Epithelial cell of prostate (primary cell): ENCODE results near the gene AGTPBP1.
A peak's percentile ranks its signal among the peaks of the same experiment; 100 is the strongest.
"Not testable (repeated sequence)": the region's sequence is repeated elsewhere in the genome, so short reads cannot be mapped to it uniquely, and the experiment has no call there.

ENCODE experiments used
- DNase-seq: peaks from one replicate; pipeline ENCODE4 v3.0.0-alpha.2; 2011; ENCODE audit warnings: low read depth, low spot score
- H3K27ac ChIP-seq: fragments of 450-650 bp; 2 replicates; pipeline ENCODE4 v1.5.1; 2017; ENCODE audit warnings: mild to moderate bottlenecking

Gene AGTPBP1, protein sequence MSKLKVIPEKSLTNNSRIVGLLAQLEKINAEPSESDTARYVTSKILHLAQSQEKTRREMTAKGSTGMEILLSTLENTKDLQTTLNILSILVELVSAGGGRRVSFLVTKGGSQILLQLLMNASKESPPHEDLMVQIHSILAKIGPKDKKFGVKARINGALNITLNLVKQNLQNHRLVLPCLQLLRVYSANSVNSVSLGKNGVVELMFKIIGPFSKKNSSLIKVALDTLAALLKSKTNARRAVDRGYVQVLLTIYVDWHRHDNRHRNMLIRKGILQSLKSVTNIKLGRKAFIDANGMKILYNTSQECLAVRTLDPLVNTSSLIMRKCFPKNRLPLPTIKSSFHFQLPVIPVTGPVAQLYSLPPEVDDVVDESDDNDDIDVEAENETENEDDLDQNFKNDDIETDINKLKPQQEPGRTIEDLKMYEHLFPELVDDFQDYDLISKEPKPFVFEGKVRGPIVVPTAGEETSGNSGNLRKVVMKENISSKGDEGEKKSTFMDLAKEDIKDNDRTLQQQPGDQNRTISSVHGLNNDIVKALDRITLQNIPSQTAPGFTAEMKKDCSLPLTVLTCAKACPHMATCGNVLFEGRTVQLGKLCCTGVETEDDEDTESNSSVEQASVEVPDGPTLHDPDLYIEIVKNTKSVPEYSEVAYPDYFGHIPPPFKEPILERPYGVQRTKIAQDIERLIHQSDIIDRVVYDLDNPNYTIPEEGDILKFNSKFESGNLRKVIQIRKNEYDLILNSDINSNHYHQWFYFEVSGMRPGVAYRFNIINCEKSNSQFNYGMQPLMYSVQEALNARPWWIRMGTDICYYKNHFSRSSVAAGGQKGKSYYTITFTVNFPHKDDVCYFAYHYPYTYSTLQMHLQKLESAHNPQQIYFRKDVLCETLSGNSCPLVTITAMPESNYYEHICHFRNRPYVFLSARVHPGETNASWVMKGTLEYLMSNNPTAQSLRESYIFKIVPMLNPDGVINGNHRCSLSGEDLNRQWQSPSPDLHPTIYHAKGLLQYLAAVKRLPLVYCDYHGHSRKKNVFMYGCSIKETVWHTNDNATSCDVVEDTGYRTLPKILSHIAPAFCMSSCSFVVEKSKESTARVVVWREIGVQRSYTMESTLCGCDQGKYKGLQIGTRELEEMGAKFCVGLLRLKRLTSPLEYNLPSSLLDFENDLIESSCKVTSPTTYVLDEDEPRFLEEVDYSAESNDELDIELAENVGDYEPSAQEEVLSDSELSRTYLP

DNA sequence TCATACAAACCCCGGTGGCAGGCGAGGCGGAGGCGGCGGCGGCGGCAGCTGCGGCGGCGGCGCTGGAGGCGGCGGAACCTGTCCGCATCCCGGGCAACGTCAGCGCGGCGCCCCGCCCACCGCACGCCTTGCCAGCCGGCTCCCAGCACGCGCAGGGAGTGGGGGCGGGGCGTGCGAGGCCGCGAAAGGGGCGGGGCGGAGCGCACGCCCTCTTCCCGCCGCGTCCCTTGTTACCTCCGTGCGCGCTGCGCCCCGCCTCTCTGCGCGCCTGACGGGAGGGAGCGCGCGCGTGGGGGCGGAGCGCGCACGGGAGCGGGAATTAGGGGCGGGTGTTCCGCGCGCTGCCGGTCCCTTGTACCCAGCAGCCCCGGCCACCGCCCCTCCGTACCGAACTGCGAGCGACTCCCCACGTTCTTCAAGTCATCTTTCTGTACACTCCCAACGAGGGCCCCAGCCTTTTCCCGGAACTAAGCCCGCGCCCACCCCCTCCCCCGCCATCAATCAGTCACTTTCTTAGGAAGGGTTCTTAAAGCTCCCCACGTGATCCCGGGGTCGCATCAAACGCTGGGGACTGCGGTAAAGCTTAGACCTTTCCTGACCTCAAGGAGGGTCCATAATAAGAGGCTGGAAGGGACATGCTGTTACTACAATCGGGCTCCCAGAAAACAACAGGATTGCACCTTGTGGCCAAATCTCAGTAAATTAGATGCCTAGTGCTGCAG is at the start of gene AGTPBP1:
AGTPBP1 (minus strand) TSS at position 80 of the 722 bp plus-strand sequence. CDS start 29,421 bp downstream, outside the sequence.
- peak; percentile 55 for DNase-seq
- H3K27ac ChIP-seq, result peak within 1 kb of the TSS; percentile 73

DNA sequence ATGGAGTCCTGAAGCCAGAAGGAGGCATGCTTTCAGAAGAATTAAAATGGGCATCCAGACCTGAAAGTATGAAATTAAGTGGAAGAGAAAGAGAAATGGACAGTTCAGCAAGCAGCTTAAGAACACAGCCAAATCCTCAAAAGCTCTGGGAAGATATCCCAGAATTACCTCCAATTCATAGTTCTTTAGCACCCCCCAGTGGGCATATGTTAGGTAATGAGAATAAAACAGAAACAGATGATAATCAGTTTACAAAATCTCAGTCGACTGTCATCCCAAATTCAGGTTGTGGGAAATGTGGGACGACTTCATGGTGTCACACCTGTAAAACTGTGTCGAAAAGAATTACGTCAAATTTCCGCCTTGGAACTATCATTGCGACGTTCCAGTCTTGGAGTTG is 44.4 kb upstream of the AGTPBP1 start:
- H3K27ac ChIP-seq, DNase-seq: not testable (repeated sequence)

DNA sequence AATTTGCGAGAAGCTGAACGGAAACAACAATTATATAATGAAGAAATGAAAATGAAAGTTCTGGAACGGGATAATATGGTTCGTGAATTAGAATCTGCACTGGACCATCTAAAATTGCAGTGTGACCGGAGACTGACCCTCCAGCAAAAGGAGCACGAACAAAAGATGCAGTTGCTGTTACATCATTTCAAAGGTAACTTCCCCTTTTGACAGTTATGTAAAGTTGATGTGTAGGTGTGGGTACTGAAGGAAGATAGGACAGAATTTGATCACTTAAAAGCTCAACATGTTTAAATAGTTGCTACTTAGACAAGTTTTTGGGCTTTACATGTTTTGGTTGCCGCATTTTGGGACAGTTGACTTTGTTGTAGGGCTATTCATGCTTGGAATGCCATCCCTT is 32.1 kb upstream of the AGTPBP1 start:
- not testable (repeated sequence) for DNase-seq, H3K27ac ChIP-seq

DNA sequence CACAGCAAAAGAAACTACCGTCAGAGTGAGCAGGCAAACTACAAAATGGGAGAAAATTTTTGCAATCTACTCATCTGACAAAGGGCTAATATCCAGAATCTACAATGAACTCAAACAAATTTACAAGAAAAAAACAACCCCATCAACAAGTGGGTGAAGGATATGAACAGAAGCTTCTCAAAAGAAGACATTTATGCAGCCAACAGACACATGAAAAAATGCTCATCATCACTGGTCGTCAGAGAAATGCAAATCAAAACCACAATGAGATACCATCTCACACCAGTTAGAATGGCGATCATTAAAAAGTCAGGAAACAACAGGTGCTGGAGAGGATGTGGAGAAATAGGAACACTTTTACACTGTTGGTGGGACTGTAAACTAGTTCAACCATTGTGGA is 20.0 kb upstream of the AGTPBP1 start:
- not testable (repeated sequence) for H3K27ac ChIP-seq

DNA sequence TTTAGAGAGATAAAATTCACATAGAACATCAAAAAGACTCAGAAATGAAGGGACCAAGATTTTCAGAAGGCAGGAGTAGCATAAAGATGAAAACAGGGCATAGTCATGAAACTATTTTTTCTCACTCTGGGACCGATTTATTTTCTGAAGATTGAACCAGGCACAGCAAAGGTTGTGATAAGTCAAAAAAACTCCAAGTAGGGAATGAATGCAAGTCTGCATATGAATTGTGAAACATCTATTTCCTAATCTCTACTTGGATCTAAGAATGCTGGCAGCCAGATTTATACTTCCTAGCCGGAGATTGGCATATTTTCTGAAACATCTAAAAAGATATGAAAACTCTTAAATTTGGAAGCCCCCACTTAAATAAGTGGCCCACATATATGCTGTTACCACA is 16.0 kb upstream of the AGTPBP1 start:
- not testable (repeated sequence) for H3K27ac ChIP-seq, DNase-seq

More for the DNA sequence above, 20.0 kb upstream of the AGTPBP1 start:
- not testable (repeated sequence) for DNase-seq

DNA sequence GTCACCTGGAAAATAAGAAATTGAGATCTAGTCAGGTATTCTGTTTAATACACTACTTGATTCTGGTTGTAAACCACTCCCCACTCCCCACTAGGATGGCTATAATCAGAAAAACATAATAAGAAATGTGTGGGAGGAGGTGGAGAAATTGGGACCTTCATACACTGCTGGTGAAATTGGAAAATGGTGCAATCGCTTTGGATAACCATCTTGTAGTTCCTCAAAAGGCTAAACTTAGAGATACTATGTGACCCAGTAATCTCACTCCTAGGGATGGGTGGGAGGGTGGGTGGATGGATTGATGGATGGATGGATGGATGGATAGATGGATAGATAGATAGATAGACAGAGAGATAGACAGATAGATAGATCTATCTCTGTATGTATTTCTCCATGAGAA is 14.5 kb upstream of the AGTPBP1 start:
- H3K27ac ChIP-seq, DNase-seq: not testable (repeated sequence)

DNA sequence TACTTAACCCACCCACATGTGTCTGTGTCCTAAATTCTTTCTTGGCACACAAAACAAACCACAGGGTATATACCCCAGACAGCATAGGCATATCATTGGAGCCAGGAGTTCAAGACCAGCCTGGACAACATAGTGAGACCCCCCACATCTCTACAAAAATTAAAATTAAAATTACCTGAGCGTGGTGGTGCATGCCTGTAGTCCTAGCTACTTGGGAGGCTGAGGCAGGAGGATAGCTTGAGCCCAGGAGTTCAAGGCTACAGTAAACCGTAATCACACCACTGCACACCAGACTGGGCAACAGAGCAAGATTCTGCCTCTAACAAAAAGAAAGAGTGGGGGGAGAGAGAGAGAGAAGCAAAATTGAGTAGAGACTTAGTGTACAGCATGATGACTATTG is 4.6 kb upstream of the AGTPBP1 start:
- DNase-seq, result no peak
- no peak overlapping the region for H3K27ac ChIP-seq

DNA sequence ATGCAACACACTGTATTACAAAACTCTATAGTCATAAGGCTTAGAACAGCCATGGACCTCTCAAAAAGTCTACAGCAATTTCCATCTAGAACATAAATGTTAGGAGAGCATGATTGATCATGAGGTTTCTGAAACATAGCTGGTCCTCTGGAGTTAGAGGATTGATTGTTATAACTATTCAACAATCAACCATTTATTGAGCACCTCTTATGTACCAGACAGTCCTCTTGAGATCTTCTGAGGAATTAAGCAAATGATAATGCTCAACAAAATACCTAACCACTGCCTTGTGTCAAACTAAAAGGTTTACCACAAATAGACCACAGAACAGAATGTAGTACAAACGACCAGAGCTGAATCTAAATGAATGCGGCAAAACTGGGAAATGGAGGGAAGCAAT is 3.4 kb upstream of the AGTPBP1 start:
- no peak for DNase-seq

DNA sequence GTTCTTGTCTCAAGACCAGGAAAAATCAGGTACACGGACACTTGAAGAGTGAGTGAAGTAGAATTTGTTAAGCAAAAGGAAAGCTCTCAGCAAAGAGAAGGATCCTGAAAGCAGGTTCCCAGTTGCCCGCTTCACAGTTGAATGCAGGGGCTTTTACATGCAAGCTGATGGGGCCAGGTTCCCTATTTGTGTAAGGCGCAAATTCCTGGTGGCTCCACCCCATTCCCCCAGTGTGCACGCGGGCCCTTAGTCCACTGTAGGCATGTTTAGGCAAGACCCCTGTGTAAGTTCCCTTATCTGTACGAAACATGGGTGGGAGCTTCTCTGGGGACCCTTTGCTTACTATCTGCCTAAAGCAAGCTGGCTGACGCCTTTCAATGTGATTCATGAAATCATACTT is 2.7 kb upstream of the AGTPBP1 start:
- DNase-seq, result no peak

More for the DNA sequence above, 3.4 kb upstream of the AGTPBP1 start:
- no peak overlapping the region for H3K27ac ChIP-seq

DNA sequence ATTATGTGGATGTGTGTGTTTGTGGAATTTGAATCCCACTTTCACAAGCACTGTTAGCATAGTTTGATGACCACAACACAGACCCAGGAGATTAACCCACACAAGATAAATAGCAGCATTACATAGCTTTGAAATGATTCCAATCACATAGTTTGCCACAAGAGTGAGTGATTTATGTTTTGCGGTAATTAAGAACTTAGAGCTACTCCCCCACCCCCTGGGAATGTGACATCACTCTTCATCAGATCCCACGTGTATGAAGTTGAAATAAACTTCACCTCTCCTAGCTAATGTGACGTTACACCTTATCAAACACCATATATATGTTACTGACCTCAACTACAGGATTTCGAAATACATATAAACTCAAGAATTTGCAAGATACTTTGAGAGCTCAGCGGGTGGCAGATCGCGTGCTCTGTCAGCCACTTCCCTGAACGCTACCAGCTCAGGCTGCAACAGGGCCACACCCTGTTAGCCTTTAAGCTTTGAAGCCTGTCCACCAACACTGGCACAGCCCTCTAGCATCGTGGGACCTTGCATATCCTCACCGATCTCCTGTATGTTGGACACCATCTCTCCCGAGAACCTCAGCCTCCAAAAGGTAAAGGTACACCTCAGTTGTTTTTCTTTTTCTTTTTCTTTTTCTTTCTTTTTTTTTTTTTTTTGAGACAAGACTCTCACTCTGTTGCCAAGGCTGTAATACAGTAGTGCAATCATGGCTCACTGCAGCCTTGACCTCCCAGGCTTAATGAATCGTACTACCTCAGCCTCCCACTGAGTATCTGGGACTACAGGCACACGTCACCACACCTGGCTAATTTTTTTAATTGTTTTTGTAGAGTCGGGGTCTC is 1.7 kb upstream of the AGTPBP1 start:
- peak; percentile 83 for DNase-seq
- peak overlapping the region; percentile 73 for H3K27ac ChIP-seq

More for the DNA sequence above, 2.7 kb upstream of the AGTPBP1 start:
- H3K27ac ChIP-seq, result no peak overlapping the region

DNA sequence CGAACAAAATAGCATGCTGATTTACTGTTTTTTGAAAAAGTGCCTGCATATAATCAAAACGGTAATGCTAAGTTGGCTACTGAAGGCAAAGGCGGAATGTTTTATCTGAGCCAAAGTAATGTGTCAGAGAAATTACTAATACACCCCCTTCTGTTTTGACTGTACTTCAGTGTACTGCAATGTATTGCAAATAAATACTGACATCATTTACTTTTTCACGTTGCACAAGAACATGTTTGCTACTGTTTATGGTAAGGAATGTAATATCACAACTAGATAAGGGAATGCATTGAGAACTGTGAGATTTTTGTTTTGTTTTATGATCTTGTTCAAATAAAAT is 813 bp upstream of the AGTPBP1 start:
- DNase-seq, result peak; percentile 55
- peak overlapping the region; percentile 73 for H3K27ac ChIP-seq

DNA sequence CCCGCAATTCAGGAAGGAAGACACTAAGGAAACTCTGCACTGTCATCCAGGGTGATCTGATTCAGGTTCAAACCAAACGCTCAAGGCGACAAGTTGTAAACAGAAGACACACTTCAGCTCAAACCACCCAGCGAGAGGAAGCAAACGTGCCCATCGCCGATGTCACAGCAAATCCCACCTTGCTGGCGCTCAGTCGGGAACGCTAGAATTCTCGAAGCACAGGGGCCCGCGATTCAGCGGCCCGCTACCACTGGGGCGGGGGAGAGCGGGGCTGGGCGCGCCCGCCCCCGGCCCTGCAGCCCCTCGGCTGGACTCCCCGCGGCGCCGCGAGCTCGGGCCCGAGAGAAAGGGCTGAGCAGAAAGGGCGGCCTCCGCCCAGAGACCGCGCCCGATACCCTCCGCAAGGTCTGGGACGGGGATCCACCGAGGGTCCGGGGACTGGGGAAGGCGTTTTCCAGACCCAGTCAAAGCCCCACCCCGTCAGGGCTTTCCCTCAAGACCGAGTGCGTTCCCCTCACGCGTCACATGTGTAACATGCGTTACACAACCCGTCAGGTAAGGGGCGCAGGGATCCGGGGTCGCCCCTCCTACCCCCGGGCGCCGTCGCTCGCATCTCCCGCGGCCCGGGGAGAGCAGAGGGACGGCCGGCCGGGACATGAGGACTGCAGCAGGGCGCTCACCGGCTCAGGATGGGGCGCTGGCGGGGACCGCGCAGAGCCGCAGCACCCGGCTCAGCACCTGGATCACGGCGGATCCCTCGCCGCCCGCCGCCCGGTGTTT is 469 bp downstream of the AGTPBP1 start:
- peak overlapping the region; percentile 73 for H3K27ac ChIP-seq

DNA sequence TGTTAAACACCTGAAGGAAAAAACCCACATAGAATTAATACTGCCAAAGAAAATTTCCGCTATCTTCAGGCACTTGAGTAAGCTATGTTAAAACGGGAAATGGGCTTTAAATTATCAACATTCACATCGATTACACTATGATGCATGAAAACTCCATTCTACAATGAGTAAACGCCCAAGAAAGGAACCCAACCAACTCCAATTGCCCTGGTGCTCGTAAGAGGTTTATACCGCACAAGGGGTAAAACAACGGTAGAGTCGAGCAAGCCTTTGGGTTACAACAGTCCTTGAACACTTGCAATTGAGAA is 1.0 kb downstream of the AGTPBP1 start:
- DNase-seq, result no peak
- H3K27ac ChIP-seq, result peak overlapping the region; percentile 73

More for the DNA sequence above, 469 bp downstream of the AGTPBP1 start:
- DNase-seq, result no peak

DNA sequence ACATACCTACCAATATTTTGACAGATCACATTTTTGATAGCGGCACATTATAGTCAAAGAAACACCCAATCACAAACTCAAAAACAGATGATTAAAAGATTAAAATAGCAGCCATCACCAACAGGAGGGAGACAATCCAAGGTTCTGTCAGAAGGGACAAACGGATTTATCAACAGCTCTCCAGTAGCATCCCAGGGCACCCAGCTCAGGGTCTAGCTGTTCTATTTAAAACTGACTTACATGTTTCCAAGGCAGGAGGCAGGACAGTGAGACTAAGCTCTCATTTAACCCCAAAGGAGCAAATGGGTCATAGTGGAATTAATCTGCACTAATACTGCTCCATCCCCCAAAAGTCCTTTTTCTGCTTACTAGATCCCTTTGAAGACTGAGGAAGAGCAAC is 3.2 kb downstream of the AGTPBP1 start:
- DNase-seq, result no peak
- no peak overlapping the region for H3K27ac ChIP-seq

DNA sequence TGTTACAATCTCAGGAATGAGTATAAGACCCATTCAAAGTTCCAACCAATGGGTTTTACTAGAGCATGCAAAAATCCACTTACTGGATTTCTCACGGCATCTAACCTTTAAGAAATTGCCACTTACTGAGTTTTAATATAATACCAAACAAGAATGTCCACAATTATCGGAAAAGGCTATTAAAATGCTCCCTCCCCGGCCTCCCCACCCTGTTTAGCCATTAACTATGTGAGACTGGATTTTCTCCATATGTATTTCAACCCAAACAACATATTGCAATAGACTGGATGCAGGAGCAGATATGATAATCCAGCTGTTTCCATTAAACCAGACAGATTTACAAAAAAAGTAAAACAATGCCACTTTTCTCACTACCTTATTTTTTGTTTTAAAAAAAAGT is 4.1 kb downstream of the AGTPBP1 start:
- no peak overlapping the region for H3K27ac ChIP-seq
- no peak for DNase-seq

DNA sequence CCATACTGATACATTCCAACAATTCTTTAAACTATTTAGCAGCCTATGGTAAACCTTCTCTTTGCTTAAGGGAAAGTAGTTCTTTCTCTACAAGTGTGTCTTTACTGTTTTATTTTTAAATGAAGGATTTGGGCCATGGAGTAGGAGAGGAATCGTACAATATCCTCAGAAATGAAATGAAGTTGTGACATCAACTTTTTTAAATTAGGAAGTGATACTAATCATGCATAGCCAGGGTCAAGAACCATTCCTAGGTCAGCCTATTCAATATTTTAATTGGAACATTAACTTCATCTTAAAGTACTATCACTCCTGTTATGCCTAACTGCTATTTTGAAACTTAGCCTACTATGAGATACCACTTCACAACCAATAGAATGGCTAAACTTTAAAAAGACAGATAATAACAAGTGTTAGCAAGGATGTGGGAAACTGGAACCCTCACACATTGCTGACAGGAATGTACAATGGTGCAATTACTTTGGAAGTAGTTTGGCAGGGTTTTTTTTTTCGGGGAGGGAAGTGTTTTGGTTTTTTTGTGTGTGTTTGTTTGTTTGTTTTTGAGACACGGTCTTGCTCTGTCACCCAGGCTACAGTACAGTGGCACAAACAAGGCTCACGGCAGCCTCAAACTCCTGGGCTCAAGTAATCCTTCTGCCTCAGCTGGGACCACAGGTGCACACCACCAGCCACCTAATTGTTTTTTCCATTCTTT is 10.7 kb downstream of the AGTPBP1 start:
- DNase-seq, result no peak

DNA sequence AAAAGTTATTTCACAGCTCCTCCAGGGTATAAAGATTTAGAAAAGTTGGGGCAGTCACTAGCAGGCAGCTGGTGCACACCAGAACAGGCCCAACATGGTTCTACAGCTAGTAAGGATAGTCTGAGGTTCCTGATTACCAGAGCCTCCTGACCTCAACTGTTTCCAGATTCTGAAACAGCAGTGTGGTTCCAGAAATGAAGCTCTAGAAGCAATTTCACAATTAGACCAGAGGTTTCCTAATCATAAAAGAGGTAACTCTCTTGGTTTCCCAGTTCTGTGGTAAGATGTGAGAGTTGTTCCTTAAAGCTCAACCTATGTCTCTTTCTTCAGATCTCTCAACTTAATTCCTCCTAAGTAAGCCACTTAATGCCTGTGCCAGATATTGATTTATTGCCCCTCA is 11.9 kb downstream of the AGTPBP1 start:
- no peak overlapping the region for H3K27ac ChIP-seq
- DNase-seq, result no peak

More for the DNA sequence above, 10.7 kb downstream of the AGTPBP1 start:
- no peak overlapping the region for H3K27ac ChIP-seq

DNA sequence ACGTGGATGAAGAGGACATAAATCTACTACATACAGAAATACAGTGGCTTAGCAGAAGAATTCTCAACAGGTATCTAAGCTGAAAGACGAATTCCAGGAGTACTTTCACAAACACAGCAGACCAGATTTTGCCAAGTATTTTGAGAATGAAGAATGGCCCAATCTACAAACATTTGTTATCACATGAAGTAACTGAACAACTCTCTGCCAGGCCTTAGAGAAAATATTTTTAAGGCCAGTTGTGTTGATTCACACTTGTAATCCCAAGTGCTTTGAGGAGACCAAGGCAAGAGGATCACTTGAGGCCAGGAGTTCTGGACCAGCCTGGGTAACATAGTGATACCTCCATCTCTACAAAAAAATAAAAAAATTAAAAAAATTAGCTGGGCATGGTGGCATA is 14.3 kb downstream of the AGTPBP1 start:
- DNase-seq, result no peak
- no peak overlapping the region for H3K27ac ChIP-seq
